GM12873 (cell line): ENCODE measurements around the gene MRPL39.

Experiments
- CTCF ChIP-seq: IDR thresholded peaks from 2 replicates; pipeline ENCODE4 v1.5.1; 2012; ENCODE audit warnings: low read depth, mild to moderate bottlenecking, moderate library complexity, low read length, control low read depth; ENCODE audit not compliant: insufficient read depth; ENCODE audit errors: missing control alignments

Gene MRPL39

GRCh38 chr21:25640202-25640942 is 33.1 kb upstream of the MRPL39 start:
- TF ChIP-seq CTCF: no peak

GRCh38 chr21:25639551-25640201 is 32.4 kb upstream of the MRPL39 start:
- peak; percentile 60 for TF ChIP-seq CTCF

- TF ChIP-seq CTCF: no peak
These were observed 31.6 kb upstream of the MRPL39 start, which contains the start of gene JAM2 for GRCh38 chr21:25638660-25639550. JAM2 (plus strand) TSS chr21:25639258; CDS start chr21:25639822, 564 bp downstream.

GRCh38 chr21:25637851-25638659 is 30.8 kb upstream of the MRPL39 start:
- TF ChIP-seq CTCF: no peak

- TF ChIP-seq CTCF: no peak
These were observed 29.4 kb upstream of the MRPL39 start for GRCh38 chr21:25636727-25637126.

GRCh38 chr21:25635310-25635709 is 28.0 kb upstream of the MRPL39 start:
- TF ChIP-seq CTCF: no peak

GRCh38 chr21:25632296-25632695 is 25.0 kb upstream of the MRPL39 start:
- TF ChIP-seq CTCF: no peak
